ENCODE data around the gene CEP85L.

Gene CEP85L

GRCh38 chr6:118544105-118544504, 107.3 kb downstream of the CEP85L start:
- DNase-seq (ENCODE audit: insufficient read length, low spot score) (no peak), FAIRE-seq (no peak)
- TF ChIP-seq POLR2A (IDR thresholded peaks at IDR 0.05; ENCODE audit: low read depth, low read length): no peak

- DNase-seq (ENCODE audit: insufficient read length, low spot score) (no peak), FAIRE-seq (no peak)
- no peak for TF ChIP-seq POLR2A (IDR thresholded peaks at IDR 0.05; ENCODE audit: low read depth, low read length)
Observed at GRCh38 chr6:118542184-118542952, 109.0 kb downstream of the CEP85L start.

- DNase-seq (ENCODE audit: insufficient read length, low spot score) (no peak), FAIRE-seq (no peak)
- TF ChIP-seq POLR2A (IDR thresholded peaks at IDR 0.05; ENCODE audit: low read depth, low read length): no peak
Observed at GRCh38 chr6:118537574-118537973, 113.8 kb downstream of the CEP85L start.

- no peak for FAIRE-seq
Observed at GRCh38 chr6:118536478-118536877, 114.9 kb downstream of the CEP85L start.

GRCh38 chr6:118535176-118535844, 116.1 kb downstream of the CEP85L start:
- TF ChIP-seq POLR2A (IDR thresholded peaks at IDR 0.05; ENCODE audit: low read depth, low read length): no peak
- FAIRE-seq (no peak), DNase-seq (ENCODE audit: insufficient read length, low spot score) (no peak)

More at GRCh38 chr6:118536478-118536877, 114.9 kb downstream of the CEP85L start:
- TF ChIP-seq POLR2A (IDR thresholded peaks at IDR 0.05; ENCODE audit: low read depth, low read length): no peak
- DNase-seq (ENCODE audit: insufficient read length, low spot score): no peak

- no peak for TF ChIP-seq POLR2A (IDR thresholded peaks at IDR 0.05; ENCODE audit: low read depth, low read length)
- FAIRE-seq (no peak), DNase-seq (ENCODE audit: insufficient read length, low spot score) (no peak)
Observed at GRCh38 chr6:118530942-118531341, 120.4 kb downstream of the CEP85L start.

- FAIRE-seq: no peak
- no peak for TF ChIP-seq POLR2A (IDR thresholded peaks at IDR 0.05; ENCODE audit: low read depth, low read length)
- DNase-seq (ENCODE audit: insufficient read length, low spot score): no peak
Observed at GRCh38 chr6:118529756-118530155, 121.6 kb downstream of the CEP85L start.

GRCh38 chr6:118528129-118528528, 123.3 kb downstream of the CEP85L start:
- no peak for FAIRE-seq
- no peak for DNase-seq (ENCODE audit: insufficient read length, low spot score)
- TF ChIP-seq POLR2A (IDR thresholded peaks at IDR 0.05; ENCODE audit: low read depth, low read length): no peak

- no peak for TF ChIP-seq POLR2A (IDR thresholded peaks at IDR 0.05; ENCODE audit: low read depth, low read length)
- no peak for FAIRE-seq
- no peak for DNase-seq (ENCODE audit: insufficient read length, low spot score)
Observed at GRCh38 chr6:118525913-118526780, 125.2 kb downstream of the CEP85L start.

- no peak for FAIRE-seq
- DNase-seq (ENCODE audit: insufficient read length, low spot score): no peak
- TF ChIP-seq POLR2A (IDR thresholded peaks at IDR 0.05; ENCODE audit: low read depth, low read length): no peak
Observed at GRCh38 chr6:118524686-118525085, 126.7 kb downstream of the CEP85L start.

- FAIRE-seq: no peak
- no peak for TF ChIP-seq POLR2A (IDR thresholded peaks at IDR 0.05; ENCODE audit: low read depth, low read length)
- DNase-seq (ENCODE audit: insufficient read length, low spot score): no peak
Observed at GRCh38 chr6:118523216-118523615, 128.2 kb downstream of the CEP85L start.

GRCh38 chr6:118522422-118522821, 129.0 kb downstream of the CEP85L start:
- DNase-seq (ENCODE audit: insufficient read length, low spot score) (no peak), FAIRE-seq (no peak)
- TF ChIP-seq POLR2A (IDR thresholded peaks at IDR 0.05; ENCODE audit: low read depth, low read length): no peak

GRCh38 chr6:118514689-118515088, 136.7 kb downstream of the CEP85L start:
- DNase-seq (ENCODE audit: insufficient read length, low spot score): no peak
- TF ChIP-seq POLR2A (IDR thresholded peaks at IDR 0.05; ENCODE audit: low read depth, low read length): no peak
- FAIRE-seq: no peak

All from H54 (cell line).